Chondrocyte (in vitro differentiated cells): ENCODE results near the gene SLC9A9. TPM values are rescaled to one million over a fixed set of nuclear protein-coding genes. Genes with fewer than 3 reads are reported as not detected.

Experiments used
- DNase-seq: peaks from one replicate; pipeline ENCODE4 v3.0.0; 2021; ENCODE audit warnings: mixed read lengths, low spot score
- H3K27ac Mint-ChIP-seq: one replicate; pipeline ENCODE4 v1.8.0; 2021; ENCODE audit warnings: mild to moderate bottlenecking, moderate library complexity, mixed read lengths; ENCODE audit not compliant: unreplicated experiment
- H3K27me3 Mint-ChIP-seq: 2 replicates; pipeline ENCODE4 v1.8.0; 2021; ENCODE audit warnings: low read depth, mixed read lengths
- H3K36me3 Mint-ChIP-seq: 2 replicates; pipeline ENCODE4 v1.8.0; 2021; ENCODE audit warnings: low read depth, mixed read lengths
- H3K4me1 Mint-ChIP-seq: 2 replicates; pipeline ENCODE4 v1.8.0; 2021; ENCODE audit warnings: low read depth, mild to moderate bottlenecking, mixed read lengths
- H3K4me3 Mint-ChIP-seq: one replicate; pipeline ENCODE4 v1.8.0; 2021; ENCODE audit warnings: mild to moderate bottlenecking, moderate library complexity, mixed read lengths; ENCODE audit not compliant: unreplicated experiment
- H3K9me3 Mint-ChIP-seq: 2 replicates; pipeline ENCODE4 v1.8.0; 2021; ENCODE audit warnings: low read depth, mixed read lengths
- CTCF ChIP-seq: fragments of 200-600 bp; sonication (generic); IDR thresholded peaks from 2 replicates; pipeline ENCODE4 v1.5.0; 2021; ENCODE audit warnings: antibody characterized with exemption, mild to moderate bottlenecking, moderate library complexity
- total RNA-seq: library from RNA; stranded (reverse); gene quantifications from 3 replicates; pipeline ENCODE4 v1.2.1, GENCODE V29; 2021

SLC9A9 gene
- total RNA-seq, 1 donor from 2014 or later = 2.6 TPM

- H3K4me3 Mint-ChIP-seq = no peak overlapping the region
- H3K36me3 Mint-ChIP-seq = no peaks in the 10 kb centered on the region
- no peak overlapping the region for H3K27ac Mint-ChIP-seq
- H3K4me1 Mint-ChIP-seq = peaks cover 2% of the 10 kb centered on the region
- no peak for TF ChIP-seq CTCF
- no peak for DNase-seq
- no peaks in the 10 kb centered on the region for H3K9me3 Mint-ChIP-seq
- H3K27me3 Mint-ChIP-seq = no peaks in the 10 kb centered on the region
These were observed 25.9 kb downstream of the SLC9A9 start for GRCh38 chr3:143822374-143822773.

GRCh38 chr3:143821862-143822261 lies 26.4 kb downstream of the SLC9A9 start:
- H3K4me1 Mint-ChIP-seq = peaks cover 2% of the 10 kb centered on the region
- H3K9me3 Mint-ChIP-seq = no peaks in the 10 kb centered on the region
- DNase-seq = no peak
- H3K27me3 Mint-ChIP-seq = no peaks in the 10 kb centered on the region
- no peak overlapping the region for H3K27ac Mint-ChIP-seq
- TF ChIP-seq CTCF = no peak
- no peak overlapping the region for H3K4me3 Mint-ChIP-seq
- no peaks in the 10 kb centered on the region for H3K36me3 Mint-ChIP-seq

- no peak for TF ChIP-seq CTCF
- no peaks in the 10 kb centered on the region for H3K27me3 Mint-ChIP-seq
- H3K36me3 Mint-ChIP-seq = no peaks in the 10 kb centered on the region
- no peak overlapping the region for H3K27ac Mint-ChIP-seq
- DNase-seq = no peak
- H3K4me3 Mint-ChIP-seq = no peak overlapping the region
- no peaks in the 10 kb centered on the region for H3K9me3 Mint-ChIP-seq
- H3K4me1 Mint-ChIP-seq = peaks cover 2% of the 10 kb centered on the region
These were observed 27.6 kb downstream of the SLC9A9 start for GRCh38 chr3:143820466-143821221.

- Mint-ChIP-seq H3K36me3 (peaks cover under 1% of the 10 kb centered on the region), H3K4me1 (peaks cover 2% of the 10 kb centered on the region), H3K4me3 (no peak overlapping the region), H3K9me3 (no peaks in the 10 kb centered on the region), H3K27me3 (no peaks in the 10 kb centered on the region), H3K27ac (no peak overlapping the region)
- no peak for DNase-seq
- no peak for TF ChIP-seq CTCF
These were observed 28.4 kb downstream of the SLC9A9 start for GRCh38 chr3:143819890-143820289.

- no peak for TF ChIP-seq CTCF
- no peaks in the 10 kb centered on the region for H3K27me3 Mint-ChIP-seq
- H3K9me3 Mint-ChIP-seq = no peaks in the 10 kb centered on the region
- peaks cover 4% of the 10 kb centered on the region for H3K4me1 Mint-ChIP-seq
- H3K4me3 Mint-ChIP-seq = no peak overlapping the region
- no peak for DNase-seq
- H3K27ac Mint-ChIP-seq = no peak overlapping the region
- peaks cover 2% of the 10 kb centered on the region for H3K36me3 Mint-ChIP-seq
These were observed 33.8 kb downstream of the SLC9A9 start for GRCh38 chr3:143814443-143814889.
